ENCODE results near the gene ACO1.

ACO1 gene

GRCh38 chr9:32497921-32498320 is 113.5 kb downstream of the ACO1 start:
- no peak for ATAC-seq
- no peak for DNase-seq

GRCh38 chr9:32500768-32501167 is 116.3 kb downstream of the ACO1 start:
- no peak for DNase-seq

GRCh38 chr9:32501868-32502267 is 117.4 kb downstream of the ACO1 start:
- ATAC-seq = no peak
- no peak for DNase-seq

More at GRCh38 chr9:32500768-32501167, 116.3 kb downstream of the ACO1 start:
- no peak for ATAC-seq

GRCh38 chr9:32502464-32502863 is 118.0 kb downstream of the ACO1 start:
- ATAC-seq (no peak), DNase-seq (no peak)

GRCh38 chr9:32503008-32503407 is 118.6 kb downstream of the ACO1 start:
- no peak for ATAC-seq
- no peak for DNase-seq

All from stimulated activated naive CD8-positive, alpha-beta T cell treated with anti-CD3 and anti-CD28 coated beads, Interleukin-15, Interleukin-2, amounts not matched to agents 100 U/mL and 50 U/mL, for 24 hours (primary cell).